ENCODE results near the gene DHRS9. TPM values are rescaled to one million over a fixed set of nuclear protein-coding genes. Genes with fewer than 3 reads are reported as not detected.

The DHRS9 gene
- total RNA-seq, 6 donors from 2014 or later: 2.1 to 24.2 (median 4.6) TPM

DNA sequence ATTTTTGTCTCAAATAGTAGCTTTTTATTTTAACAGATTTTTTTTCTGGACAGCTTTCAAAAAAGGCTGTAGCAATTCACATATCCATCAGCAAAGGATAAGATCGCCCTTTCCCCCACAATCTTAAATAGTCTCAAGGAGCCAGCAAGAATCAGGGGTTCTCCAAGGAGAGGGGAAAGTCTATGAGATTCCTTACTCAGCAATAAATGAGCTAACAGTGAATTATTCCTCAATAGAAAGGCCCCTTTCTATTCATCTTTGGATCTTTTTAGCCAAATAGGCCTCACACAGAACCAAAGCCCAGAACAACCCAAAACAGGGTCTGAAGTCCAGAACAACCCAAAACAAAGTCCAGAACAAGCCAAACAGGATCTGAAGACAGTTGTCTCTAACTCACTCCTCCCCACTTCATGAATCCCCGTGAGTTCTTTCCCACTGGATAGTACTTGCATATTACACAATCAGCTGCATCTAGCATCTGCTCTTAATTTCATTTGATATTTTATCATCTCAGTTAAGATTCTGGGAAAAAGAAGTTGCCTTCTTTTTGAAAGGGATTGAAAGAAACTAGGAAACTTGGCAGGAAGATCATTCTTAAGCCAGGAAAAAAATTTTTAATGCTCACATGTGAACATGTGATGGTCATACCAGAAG, 3.4 kb upstream of the DHRS9 start:
- Histone ChIP-seq H3K36me3 (no peaks in the 10 kb centered on the region), H3K9me3 (no peaks in the 10 kb centered on the region), H3K4me3 (no peak overlapping the region), H3K27ac (peak overlapping the region in 1 of 4 donors; percentile 25), H3K4me1 (no peaks in the 10 kb centered on the region), H3K27me3 (no peaks in the 10 kb centered on the region)
- no peak for TF ChIP-seq POLR2A (IDR thresholded peaks at IDR 0.05)
- TF ChIP-seq CTCF (IDR thresholded peaks at IDR 0.05): no peak
- TF ChIP-seq EP300 (IDR thresholded peaks at IDR 0.05): no peak
- no peak for TF ChIP-seq POLR2AphosphoS5 (IDR thresholded peaks at IDR 0.05)
- peak in 1 of 2 donors; percentile 61 for ATAC-seq (ENCODE audit: low FRiP score in 2 of 2)
- DNase-seq: no peak
- WGBS, 2 donors: 81 to 83% methylated on average over 2 of the region's 2 CpGs

- peak overlapping the region in 2 of 4 donors; percentile 26 to 56 for H3K27ac ChIP-seq
- DNase-seq: no peak
- peak in 1 of 2 donors; percentile 45 for ATAC-seq (ENCODE audit: low FRiP score in 2 of 2)
- H3K27me3 ChIP-seq: no peaks in the 10 kb centered on the region
- TF ChIP-seq CTCF (IDR thresholded peaks at IDR 0.05): no peak
- no peak for TF ChIP-seq EP300 (IDR thresholded peaks at IDR 0.05)
- TF ChIP-seq POLR2AphosphoS5 (IDR thresholded peaks at IDR 0.05): no peak
- TF ChIP-seq POLR2A (IDR thresholded peaks at IDR 0.05): no peak
- no peaks in the 10 kb centered on the region for H3K9me3 ChIP-seq
- H3K4me3 ChIP-seq: no peak overlapping the region
- no peaks in the 10 kb centered on the region for H3K4me1 ChIP-seq
- 11 to 47% methylated on average over 1 of the region's 1 CpG for WGBS, 2 donors
- H3K36me3 ChIP-seq: no peaks in the 10 kb centered on the region
Observed at GRCh38 chr2:169066897-169067296, 2.5 kb upstream of the DHRS9 start.

DNA sequence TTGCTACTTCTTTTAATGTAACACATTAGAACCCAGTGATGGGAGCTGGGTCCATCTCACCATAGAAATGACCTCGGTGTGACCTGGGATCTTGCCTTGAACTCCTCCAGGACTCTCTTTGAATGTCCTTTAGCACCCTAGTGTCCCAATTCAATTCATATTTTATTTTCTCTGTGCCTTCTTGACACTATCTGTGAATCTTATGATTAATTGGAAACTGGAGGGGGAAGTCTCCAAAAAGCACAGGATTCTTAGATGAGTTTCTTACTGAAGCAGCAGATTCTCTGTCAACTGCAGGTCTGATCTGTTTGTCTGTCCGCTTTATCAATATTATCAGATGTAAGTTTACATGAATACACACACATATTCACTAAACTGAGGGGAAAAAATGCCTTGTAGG, 470 bp downstream of the DHRS9 start:
- H3K36me3 ChIP-seq: no peaks in the 10 kb centered on the region
- DNase-seq (no peak), ATAC-seq (ENCODE audit: low FRiP score in 2 of 2) (no peak)
- H3K4me3 ChIP-seq: peak overlapping the region in 1 of 4 donors; percentile 5
- no peaks in the 10 kb centered on the region for H3K9me3 ChIP-seq
- 95 to 98% methylated on average over 2 of the region's 2 CpGs for WGBS, 2 donors
- H3K27me3 ChIP-seq: no peaks in the 10 kb centered on the region
- peaks cover 0 to 4% (median 0%) of the 10 kb centered on the region in 4 donors for H3K4me1 ChIP-seq
- no peak for TF ChIP-seq EP300 (IDR thresholded peaks at IDR 0.05)
- no peak for TF ChIP-seq CTCF (IDR thresholded peaks at IDR 0.05)
- H3K27ac ChIP-seq: peak overlapping the region in 2 of 4 donors; percentile 0 to 37

DNA sequence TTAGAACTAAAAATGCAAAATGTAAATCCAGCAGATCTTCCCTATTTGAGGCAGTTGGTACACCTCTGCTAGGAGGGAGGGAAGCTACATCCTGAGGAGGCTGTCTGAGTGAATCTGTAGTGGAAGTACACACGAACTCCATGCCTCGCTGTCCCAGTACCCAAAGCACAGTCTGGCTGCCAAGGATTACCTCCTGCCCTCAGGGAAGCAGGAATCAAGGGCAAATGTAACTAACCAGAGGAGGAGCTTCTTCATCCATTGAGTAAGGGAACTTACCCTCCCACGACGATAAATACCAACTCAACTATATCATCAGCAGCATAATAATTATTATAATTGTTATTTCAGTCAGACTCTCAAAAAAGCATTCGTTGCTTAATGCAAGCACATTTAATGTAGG, 2.1 kb downstream of the DHRS9 start:
- Histone ChIP-seq H3K27ac (peak overlapping the region in 2 of 4 donors; percentile 36 to 76), H3K27me3 (no peaks in the 10 kb centered on the region), H3K36me3 (no peaks in the 10 kb centered on the region), H3K9me3 (no peaks in the 10 kb centered on the region), H3K4me3 (no peak overlapping the region), H3K4me1 (peaks cover 0 to 4% (median 0%) of the 10 kb centered on the region in 4 donors)
- 68% methylated on average over 5 of the region's 5 CpGs for WGBS, 2 donors
- DNase-seq: no peak
- no peak for ATAC-seq (ENCODE audit: low FRiP score in 2 of 2)
- TF ChIP-seq POLR2A (IDR thresholded peaks at IDR 0.05) (no peak), POLR2AphosphoS5 (IDR thresholded peaks at IDR 0.05) (no peak), EP300 (IDR thresholded peaks at IDR 0.05) (no peak), CTCF (IDR thresholded peaks at IDR 0.05) (no peak)
